Transverse colon (tissue), 4 donors: Measurements from ENCODE around the gene CDK17. TPM values are rescaled to one million over a fixed set of nuclear protein-coding genes. Genes with fewer than 3 reads are reported as not detected.

Source experiments
- DNase-seq: peaks from one replicate; pipeline ENCODE4 v3.0.0-alpha.2; 2019
- H3K27ac ChIP-seq, 4 donors: fragments of 200-600 bp; sonication (generic); 2 replicates each; pipeline ENCODE4 v1.5.1; 2016 to 2018; ENCODE audit warnings: inconsistent platforms in 4 of 4
- H3K27me3 ChIP-seq: fragments of 200-600 bp; sonication (generic); 2 replicates; pipeline ENCODE4 v1.5.1; 2017; ENCODE audit warnings: inconsistent platforms
- H3K36me3 ChIP-seq, 4 donors: fragments of 200-600 bp; sonication (generic); 2 replicates each; pipeline ENCODE4 v1.5.1; 2017 to 2019; ENCODE audit warnings: inconsistent platforms in 4 of 4
- H3K4me1 ChIP-seq, 4 donors: fragments of 200-600 bp; sonication (generic); 2 replicates each; pipeline ENCODE4 v1.5.1; 2017 to 2020; ENCODE audit warnings: inconsistent platforms in 4 of 4
- H3K4me3 ChIP-seq, 4 donors: fragments of 200-600 bp; sonication (generic); 1 replicate in 1 of 4; 2 replicates in 3 of 4; pipeline versions ENCODE4 v1.5.1 to v1.6.1; 2017 to 2019; ENCODE audit warnings: inconsistent platforms in 4 of 4
- H3K9me3 ChIP-seq, 2 donors: fragments of 200-600 bp; sonication (generic); 2 replicates each; pipeline ENCODE4 v1.5.1; 2017 to 2019; ENCODE audit warnings: inconsistent platforms in 2 of 2
- CTCF ChIP-seq, 5 experiments: fragments of 200-600 bp in 3 of 5; fragments of 450-650 bp in 2 of 5; sonication (generic) in 3 of 5; IDR thresholded peaks; 1 replicate in 2 of 5; 2 replicates in 3 of 5; pipeline ENCODE4 v1.5.1; 2016 to 2017; ENCODE audit warnings: antibody characterized with exemption in 5 of 5, inconsistent platforms in 3 of 5, mild to moderate bottlenecking in 2 of 5, moderate library complexity in 1 of 5
- EP300 ChIP-seq: sonication (generic); formaldehyde crosslinking; IDR thresholded peaks from one replicate; pipeline ENCODE4 v1.6.1; 2017; ENCODE audit warnings: antibody characterized with exemption, low read depth
- POLR2A ChIP-seq: fragments of 450-650 bp; IDR thresholded peaks from one replicate; pipeline ENCODE4 v1.6.1; 2016; ENCODE audit warnings: antibody characterized with exemption, mild to moderate bottlenecking, moderate library complexity
- POLR2AphosphoS5 ChIP-seq, 3 donors: sonication (generic); formaldehyde crosslinking; IDR thresholded peaks; one replicate each; pipeline ENCODE4 v1.6.1; 2016; ENCODE audit warnings: antibody characterized with exemption in 3 of 3
- WGBS, 2 donors: methylation state at CpG; one replicate each; pipeline ENCODE4 v1.1.5; 2018; ENCODE audit warnings: low coverage in 1 of 2; 5-methylcytosine and 5-hydroxymethylcytosine counted together
- in situ Hi-C, 4 donors: fragments of 200-750 bp; cut with MboI; loops; one replicate each; pipeline versions ENCODE4 v1.15.0 to v1.15.1; 2017; ENCODE audit warnings: low sequenced_read_pairs in 3 of 4, low pct_ligation_motif_present in 1 of 4, low pct_unique_long_range_greater_than_20kb in 1 of 4
- intact Hi-C: fragments of 100-400 bp; cut with DNase I; formaldehyde crosslinking; loops from one replicate; pipeline ENCODE4 v1.15.1; 2023; ENCODE audit warnings: low total_unique reads
- total RNA-seq, 4 donors: library from RNA; depleted of rRNA; stranded (reverse); fragments of >200 nt; gene quantifications; one replicate each; pipeline ENCODE4 v1.1.0, GENCODE V29; 2016

CDK17 gene
- total RNA-seq, 4 donors from 2014 or later, result 32.5 to 81.4 (median 51.8) TPM

DNA sequence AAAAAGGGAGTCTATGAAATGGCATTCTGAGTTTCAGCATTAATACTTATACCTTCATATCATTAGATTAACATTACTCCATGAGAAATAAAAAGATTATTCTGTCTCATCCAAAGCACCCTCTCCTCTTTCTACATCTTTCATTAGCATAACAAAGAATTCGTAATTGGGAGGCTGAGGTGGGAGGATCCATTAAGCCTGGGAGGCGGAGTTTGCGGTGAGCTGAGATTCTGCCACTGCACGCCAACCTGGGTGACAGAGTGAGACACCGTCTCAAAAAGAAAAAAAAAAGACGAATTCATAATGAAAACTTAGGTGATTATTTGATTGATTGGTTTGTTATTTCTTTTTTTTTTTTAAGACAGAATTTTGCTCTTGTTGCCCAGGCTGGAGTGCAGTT is 1.8 kb upstream of the CDK17 start:
- intact Hi-C loops, result loop anchor here (10.0 kb wide), 1 partner anchor 113 kb away; no protein-coding TSS in a partner anchor
- 83 to 90% methylated on average over 6 of the region's 6 CpGs for WGBS, 2 donors
- no peak overlapping the region for H3K4me3 ChIP-seq
- no peaks in the 10 kb centered on the region for H3K9me3 ChIP-seq
- no peaks in the 10 kb centered on the region for H3K27me3 ChIP-seq
- peaks cover 3 to 25% (median 15%) of the 10 kb centered on the region in 4 donors for H3K4me1 ChIP-seq
- no peak for TF ChIP-seq POLR2AphosphoS5 (IDR thresholded peaks at IDR 0.05)
- TF ChIP-seq EP300, result no peak
- TF ChIP-seq CTCF (IDR thresholded peaks at IDR 0.05), result no peak
- TF ChIP-seq POLR2A, result no peak
- in situ Hi-C loops, result loop anchor here in 3 of 4 donors (10.0 to 25.0 kb wide), 5 partner anchors 93 to 340 kb away; no protein-coding TSS in a partner anchor
- H3K27ac ChIP-seq, result peak overlapping the region in 3 of 4 donors; percentile 100
- no peaks in the 10 kb centered on the region for H3K36me3 ChIP-seq
- no peak for DNase-seq

DNA sequence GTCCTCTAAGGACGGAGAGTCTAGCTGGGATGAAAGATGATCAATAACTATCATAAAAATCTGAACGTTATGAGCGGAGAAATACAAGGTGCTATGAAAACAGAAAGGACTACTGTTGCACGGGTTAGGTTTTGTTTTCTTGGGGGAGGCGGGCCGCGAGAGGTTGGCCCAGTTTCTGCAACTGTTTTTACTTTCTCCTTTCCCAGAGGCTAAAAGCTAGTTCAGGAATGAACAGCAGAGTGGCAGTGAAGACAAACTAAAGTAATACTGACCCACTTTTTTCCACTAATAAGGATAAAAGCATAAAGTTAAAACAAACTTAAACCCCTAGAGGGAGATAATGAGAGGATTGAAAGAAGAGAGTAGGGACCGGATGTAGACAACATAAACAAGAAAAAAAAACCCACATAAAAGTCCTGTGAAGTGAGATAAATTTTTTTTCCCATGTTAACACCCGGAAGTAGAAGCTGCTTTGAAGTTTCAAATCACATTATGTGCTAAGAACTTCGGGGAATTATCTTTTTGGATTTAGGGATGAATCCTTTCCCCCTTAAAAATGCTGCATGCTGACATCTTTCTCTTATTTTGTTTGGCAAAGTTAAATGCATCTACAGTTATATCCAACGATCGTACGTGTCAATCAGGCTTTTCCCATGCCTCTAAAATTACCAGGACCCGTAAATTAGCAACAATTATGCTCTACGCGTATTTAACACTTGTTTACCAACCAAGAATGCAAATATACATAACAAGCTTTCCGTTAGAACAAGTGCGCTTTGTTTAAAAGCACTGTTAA is 1.0 kb upstream of the CDK17 start:
- no peaks in the 10 kb centered on the region for H3K36me3 ChIP-seq
- H3K9me3 ChIP-seq, result no peaks in the 10 kb centered on the region
- TF ChIP-seq EP300 (no peak), POLR2AphosphoS5 (IDR thresholded peaks at IDR 0.05) (peak in 1 of 3 donors; percentile 9), CTCF (IDR thresholded peaks at IDR 0.05) (peak; percentile 39 to 72 (median 47))
- intact Hi-C loops, result loop anchor here (10.0 kb wide), 1 partner anchor 114 kb away; no protein-coding TSS in a partner anchor
- peak; percentile 38 for DNase-seq
- no peaks in the 10 kb centered on the region for H3K27me3 ChIP-seq
- 3 to 7% methylated on average over 18 of the region's 18 CpGs for WGBS, 2 donors
- H3K4me1 ChIP-seq, result peaks cover 3 to 32% (median 19%) of the 10 kb centered on the region in 4 donors
- in situ Hi-C loops, result loop anchor here in 3 of 4 donors (10.0 to 25.0 kb wide), 5 partner anchors 94 to 339 kb away; no protein-coding TSS in a partner anchor
- H3K27ac ChIP-seq, result peak overlapping the region; percentile 100
- peak overlapping the region; percentile 37 to 99 (median 91) for H3K4me3 ChIP-seq

- Histone ChIP-seq H3K4me3 (peak overlapping the region; percentile 37 to 99 (median 91)), H3K4me1 (peaks cover 3 to 38% (median 21%) of the 10 kb centered on the region in 4 donors), H3K36me3 (no peaks in the 10 kb centered on the region), H3K27me3 (no peaks in the 10 kb centered on the region), H3K9me3 (no peaks in the 10 kb centered on the region), H3K27ac (peak overlapping the region; percentile 100)
- 0% methylated on average over 1 to 17 of the region's 20 CpGs for WGBS, 2 donors
- in situ Hi-C loops, result loop anchor here in 3 of 4 donors (10.0 to 25.0 kb wide), 5 partner anchors 94 to 338 kb away; no protein-coding TSS in a partner anchor
- TF ChIP-seq EP300 (no peak), POLR2AphosphoS5 (IDR thresholded peaks at IDR 0.05) (no peak), POLR2A (no peak), CTCF (IDR thresholded peaks at IDR 0.05) (no peak)
- intact Hi-C loops, result loop anchor here (10.0 kb wide), 1 partner anchor 114 kb away; no protein-coding TSS in a partner anchor
- DNase-seq, result no peak
These were observed 414 bp upstream of the CDK17 start for GRCh38 chr12:96400631-96401075.
